Fibroblast of skin of right quadriceps (primary cell): ENCODE results near the gene SPEM1.
"Not testable (repeated sequence)": the region's sequence is repeated elsewhere in the genome, so short reads cannot be mapped to it uniquely, and the experiment has no call there.

Experiments
- DNase-seq: peaks from one replicate; pipeline ENCODE4 v3.0.0-alpha.2; 2013

SPEM1 gene

DNA sequence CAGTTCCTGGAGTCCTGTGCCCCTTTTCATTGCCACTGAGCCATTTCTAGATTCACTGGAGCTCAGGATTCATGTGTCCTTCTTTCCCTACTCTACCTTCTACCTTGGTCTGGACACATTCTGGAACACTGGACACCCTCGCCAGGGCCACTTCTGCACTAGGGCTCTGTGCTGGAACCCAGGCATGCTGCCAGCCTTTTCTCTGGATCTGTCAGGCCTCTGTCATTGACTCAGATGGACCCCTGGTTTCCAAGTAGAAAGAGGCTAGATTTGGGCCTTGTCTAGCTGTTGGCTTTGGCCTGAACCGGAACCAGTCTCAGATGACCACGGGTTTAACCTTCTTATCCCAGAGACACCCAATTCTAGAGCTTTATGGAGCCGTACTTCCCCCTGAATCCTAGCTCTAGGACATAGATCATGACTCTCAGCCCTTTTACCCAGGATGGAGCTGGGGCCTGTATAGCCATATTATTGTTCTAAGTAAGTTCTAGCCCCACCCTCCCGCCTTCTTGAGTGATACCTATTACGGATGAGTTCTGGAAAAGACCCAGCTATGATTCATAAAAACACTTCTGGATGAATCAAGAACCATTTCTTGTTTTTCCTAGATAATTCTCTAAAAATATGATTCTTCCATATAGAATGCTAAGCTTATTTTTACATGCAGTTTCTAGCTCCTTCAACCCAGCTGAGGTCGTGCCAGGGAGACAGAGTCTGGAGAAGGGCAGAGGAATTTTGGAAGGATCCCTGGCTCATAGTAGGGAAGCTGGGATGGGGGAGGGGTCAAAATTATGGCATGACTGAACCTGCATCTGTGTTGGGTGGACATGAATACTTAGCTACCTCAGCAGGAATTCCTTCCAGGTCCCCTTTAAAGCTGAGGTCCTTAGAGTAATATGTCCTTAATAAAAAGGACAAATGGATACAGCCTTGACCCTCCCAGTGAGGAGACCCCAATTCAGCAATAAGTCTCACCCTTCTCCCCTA lies 23.7 kb downstream of the SPEM1 start:
- peak; percentile 49 for DNase-seq

DNA sequence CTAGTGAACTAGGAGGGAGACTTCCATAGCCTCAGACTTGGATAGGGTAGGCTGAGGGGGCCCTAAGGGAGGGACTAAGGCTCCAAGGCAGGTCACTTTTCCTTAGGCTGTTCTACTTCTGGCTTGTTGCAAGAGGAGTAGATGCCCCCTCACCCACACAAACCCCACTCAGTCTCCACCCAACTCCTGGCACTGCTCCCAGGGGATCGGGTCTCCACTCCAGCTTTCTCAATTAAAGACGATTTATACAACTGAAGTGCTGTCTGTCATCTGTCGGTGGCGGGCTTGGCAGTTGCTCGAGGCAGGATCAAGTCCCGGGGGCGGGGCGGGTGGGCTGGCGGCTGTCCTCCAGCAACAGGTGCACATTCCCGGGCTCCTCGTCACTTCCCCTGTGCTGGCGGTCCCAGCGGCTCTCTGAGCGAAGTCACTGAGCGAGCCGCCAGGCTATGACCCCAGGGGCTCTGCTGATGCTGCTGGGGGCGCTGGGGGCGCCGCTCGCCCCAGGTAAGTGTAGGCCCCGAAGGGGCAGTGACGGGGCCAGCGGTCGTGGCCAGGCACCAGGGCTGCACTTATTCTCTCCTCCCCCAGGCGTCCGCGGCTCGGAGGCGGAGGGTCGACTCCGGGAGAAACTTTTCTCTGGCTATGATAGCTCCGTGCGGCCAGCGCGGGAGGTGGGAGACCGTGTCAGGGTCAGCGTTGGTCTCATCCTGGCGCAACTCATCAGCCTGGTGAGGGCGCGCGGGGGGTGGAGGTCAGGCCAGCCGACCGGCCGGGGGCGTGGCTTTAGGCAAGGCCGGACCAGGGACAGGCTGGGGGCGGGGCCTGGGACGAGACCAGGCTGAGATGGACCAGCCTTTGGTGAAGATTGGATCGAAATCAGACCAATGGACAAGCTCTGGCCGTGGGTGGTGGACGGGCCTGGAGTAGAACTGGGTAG lies 24.8 kb downstream of the SPEM1 start, which contains the start of gene CHRNB1:
TSS of gene CHRNB1 (plus strand) at position 380 of the 937 bp plus-strand sequence. CDS start at position 447, 67 bp downstream.
- no peak for DNase-seq

DNA sequence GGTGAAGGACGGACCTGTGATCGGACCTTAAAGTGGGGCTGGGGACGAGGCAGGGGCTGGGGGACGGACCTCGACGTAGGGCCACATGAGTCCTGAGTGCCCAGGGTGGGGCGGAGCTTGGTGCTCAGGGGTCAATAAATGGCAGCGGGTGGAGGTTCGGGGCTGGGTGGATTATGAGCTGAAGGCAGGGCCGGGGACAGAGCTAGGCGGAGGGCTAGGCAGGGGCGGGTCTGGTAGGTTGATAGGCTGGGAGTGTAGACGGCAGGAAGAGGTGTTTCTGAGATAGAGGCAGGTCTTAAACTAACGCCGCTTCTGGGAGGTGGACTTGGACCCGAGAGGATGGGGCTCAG lies 25.5 kb downstream of the SPEM1 start:
- DNase-seq, result no peak

DNA sequence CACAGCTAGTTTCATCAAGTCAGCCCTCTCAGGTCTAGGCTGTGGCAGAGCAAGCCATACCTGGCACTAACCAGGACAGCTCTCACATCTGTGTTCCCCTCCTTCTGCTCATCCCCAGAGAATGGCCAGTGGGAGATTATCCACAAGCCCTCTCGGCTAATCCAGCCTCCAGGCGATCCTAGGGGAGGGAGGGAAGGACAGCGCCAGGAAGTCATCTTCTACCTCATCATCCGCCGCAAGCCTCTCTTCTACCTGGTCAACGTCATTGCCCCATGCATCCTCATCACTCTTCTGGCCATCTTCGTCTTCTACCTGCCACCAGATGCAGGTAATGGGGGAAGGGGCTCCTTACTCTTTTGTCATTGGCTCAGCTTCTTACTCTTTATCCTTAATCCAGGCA lies 28.3 kb downstream of the SPEM1 start:
- DNase-seq, result no peak

DNA sequence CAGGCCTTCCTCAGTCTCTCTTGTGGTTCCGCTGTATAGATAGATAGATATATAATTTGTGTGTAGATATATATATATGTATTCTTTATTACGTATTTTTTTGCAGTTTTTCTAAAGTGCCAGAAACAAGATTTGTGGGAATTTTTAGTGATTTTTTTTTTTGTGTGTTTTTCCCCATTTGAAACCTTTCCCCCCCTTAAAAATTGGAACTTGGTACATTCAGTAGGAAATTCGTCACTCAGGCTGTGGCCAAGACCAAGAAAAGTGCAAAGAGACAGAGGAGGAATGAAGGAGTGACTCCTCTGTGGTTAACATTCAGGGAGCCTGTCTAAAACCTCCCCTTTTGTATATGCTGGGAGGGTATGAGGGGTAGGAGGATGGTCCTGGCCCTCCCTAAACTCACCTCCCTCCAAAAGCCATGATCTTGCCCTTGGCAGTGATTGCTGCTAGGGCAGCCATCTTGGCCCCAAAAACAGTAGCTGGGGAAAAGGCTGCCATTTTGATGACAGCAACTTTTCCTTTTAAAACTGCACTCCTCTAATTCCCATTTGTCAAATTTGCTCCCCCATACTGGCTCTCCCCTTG lies 39.9 kb downstream of the SPEM1 start:
- no peak for DNase-seq

DNA sequence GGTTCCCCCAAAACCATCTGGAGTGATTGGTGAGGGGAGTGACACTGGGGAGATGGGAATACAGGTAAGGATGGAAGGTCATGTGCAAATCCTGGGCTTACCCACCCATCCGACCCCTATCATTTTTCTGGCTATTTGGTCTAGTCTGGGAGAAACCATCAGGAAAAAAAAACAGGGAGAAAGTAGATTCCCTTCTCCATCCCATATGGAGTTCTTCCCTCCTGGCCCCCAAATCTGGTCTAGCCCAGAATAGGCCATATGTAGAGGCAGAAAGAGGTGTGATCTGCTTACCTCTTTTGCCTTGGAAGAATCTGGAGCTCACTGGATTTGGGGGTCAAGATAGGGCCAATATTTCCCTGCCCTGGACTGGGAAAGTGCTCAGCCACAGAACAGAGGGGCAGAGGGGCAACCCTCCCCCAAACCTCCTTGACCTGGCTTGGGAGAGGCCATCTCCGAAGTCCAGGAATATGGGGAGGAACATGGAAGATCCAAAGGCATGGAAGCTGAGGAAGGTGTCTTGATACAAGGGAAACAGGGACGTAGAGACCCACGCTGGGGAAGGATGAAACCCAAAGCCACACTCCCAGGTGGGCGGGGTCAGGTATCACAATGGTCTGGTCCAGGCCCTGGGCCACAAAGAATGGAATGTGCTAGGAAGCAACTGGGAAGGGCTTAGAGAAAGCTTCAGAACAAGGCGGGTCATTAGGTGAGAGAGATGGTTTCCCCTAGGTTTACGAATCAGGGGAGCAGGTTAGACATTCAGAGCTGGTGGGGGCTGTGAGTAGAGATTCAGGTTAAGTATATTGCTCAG lies 40.9 kb downstream of the SPEM1 start:
- no peak for DNase-seq

DNA sequence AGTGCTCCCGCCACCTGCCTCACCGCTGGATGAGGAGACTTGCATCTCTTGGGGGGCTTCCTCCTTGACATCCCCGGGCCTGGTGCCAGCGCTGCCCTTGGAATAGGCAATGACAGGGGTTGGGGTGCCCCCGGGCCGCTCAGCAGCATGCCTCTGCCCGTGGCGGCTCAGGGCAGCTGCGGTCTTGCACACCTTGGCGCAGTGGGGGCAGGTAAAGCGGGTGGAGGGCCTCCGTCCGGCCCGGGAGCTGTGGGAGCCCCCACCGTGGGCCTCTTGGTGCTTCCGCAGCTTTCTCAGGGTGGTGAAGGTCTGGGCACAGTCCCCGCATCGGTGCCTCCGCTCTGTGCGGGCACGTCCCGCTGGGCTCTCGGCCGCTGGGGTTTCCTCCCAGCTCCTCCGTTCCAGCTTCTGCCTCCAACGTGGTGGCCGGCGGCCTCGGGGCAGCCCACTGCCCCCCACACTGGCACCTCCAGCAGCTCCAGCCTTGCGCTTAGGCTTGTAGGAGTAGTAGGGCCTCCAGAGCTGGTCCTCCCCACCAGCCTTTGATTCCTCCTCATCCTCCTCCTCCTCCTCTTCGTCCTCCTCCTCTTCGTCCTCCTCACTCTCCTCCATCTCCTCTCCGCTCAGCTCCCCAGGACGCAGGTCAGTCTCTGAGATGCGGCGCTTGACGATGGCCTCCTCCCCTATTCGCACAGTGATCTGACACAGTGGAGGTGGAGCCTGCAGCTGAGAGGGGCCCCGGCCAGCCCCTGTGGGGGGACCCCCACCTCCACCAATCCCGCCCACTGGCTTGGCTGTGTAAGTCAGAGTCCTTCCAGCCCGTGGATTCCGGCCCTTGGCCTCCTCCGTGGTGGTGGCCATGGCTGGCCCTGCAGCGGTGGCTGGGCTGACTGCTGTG lies 42.6 kb downstream of the SPEM1 start:
- DNase-seq, result no peak

DNA sequence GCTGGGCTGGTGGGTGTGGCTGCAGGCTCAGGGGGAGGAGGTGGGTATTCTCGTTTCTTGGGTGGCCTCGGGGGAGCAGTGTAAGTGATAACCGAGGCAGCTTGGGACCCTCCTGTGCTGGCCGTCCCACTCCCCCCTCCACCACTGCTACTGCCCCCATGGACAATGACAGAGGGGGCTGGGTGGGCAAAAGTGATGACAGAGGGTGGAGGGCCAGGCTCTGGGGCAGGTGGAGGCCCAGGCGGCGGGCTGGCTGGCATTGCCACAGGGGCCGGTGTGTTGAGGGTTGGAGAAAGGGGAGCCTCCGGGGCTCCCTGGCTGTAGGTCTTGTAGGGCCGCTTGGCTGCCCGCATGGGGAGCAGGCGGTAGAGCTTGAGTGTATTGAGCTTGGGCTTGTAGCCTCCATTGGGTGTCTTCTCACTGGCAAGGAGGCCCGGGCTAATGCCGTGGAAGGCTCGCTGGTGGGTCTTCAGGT lies 43.3 kb downstream of the SPEM1 start:
- no peak for DNase-seq

DNA sequence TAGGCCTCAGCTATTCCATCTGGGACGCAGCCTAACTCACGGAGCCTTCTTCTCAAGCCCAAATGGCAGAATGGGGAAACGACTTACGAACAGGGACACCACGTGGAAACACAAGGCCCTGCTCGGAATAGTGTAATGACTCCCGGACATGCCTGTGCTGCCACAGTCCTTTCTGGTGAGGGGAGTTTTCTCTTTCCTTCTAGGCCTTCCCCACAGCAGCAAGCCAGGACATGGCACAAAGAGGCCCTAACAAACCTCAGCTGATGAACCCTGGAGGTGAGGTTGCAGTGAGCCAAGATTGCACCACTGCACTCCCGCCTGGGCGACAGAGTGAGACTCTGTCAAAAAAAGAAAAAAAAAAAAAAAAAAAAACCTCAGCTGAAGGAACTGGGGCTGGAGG lies 44.0 kb downstream of the SPEM1 start:
- DNase-seq, result no peak

DNA sequence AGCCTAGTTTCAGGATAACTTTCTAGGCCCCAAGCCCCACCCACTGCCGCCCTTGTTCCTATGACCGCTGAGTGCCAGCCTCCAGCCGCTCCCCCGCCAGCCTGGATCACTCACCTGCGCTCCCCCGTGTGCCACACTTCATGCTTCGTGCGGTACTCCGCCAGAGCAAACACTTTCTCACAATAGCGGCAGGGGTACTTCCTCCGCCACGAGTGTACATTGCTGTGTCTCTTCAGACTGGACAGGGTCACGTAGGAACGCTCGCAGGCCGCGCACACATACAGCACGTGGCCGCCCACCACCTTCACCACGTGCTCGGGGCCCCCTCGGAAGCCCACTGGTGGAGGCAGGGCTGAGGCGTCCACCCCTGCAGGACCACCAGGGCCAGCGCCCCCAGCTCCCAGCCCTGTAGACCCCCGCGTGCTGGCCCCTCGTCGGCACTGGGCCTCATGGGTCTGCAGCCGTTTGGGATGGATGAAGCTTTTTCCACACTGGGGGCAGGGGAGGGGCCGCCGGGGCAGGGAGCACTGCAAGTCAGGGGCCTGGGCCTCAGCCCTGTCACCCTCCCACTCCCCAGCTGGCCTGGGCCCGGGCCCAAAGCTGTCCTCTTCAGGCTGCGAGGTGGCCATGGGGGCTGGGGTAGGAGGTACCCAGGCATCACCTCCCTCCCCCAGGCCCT lies 45.6 kb downstream of the SPEM1 start:
- no peak for DNase-seq

DNA sequence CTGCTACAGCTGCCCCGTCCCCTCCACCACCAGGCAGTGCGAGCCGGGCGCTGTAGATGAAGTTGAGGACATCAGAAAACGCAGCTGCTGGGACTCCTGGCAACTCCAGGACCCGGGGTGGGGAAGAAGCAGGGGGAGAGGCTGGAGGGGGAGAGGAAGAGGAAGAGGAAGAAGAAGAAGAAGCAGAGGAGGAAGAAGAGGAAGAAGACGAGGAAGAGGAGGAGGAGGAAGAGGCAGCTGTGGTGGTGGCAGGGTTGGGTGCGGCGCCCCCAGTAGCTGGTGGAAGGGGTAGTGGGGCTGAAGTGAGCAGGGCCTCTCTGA lies 46.2 kb downstream of the SPEM1 start:
- no peak for DNase-seq

DNA sequence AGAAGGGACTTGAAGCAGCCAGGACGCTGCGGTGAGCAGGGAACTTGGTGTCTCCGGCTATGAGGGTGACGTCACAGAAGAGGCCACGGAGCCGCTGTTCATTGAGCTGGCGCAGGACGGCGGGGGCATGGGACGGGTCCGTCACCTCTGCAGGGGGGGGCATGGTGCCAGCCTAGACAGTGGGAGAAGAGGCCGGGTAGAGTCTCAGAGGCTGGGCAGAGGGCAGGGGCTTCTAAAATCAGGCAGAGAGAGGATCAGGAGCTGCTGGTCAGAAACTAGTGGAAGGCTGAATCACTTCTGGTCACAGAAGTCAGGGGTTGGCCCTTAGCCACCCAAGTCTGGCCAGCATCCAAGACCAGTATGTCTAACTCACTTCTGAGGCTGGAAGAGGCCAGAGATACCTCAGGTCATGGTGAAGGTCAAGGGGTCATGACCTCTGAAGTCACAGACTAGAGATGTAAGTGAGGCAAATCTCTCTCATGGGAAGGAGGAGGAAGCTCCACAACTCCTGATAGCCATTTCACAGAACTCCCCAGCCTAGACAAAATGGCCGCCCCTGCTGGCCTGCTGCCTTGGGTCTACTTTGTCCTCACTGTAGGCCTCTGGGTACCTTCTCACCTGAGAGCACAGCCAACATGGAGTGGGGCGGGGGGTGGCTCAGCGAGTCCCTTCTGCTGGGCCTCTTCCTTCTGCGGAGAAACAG lies 46.7 kb downstream of the SPEM1 start:
- DNase-seq, result no peak

DNA sequence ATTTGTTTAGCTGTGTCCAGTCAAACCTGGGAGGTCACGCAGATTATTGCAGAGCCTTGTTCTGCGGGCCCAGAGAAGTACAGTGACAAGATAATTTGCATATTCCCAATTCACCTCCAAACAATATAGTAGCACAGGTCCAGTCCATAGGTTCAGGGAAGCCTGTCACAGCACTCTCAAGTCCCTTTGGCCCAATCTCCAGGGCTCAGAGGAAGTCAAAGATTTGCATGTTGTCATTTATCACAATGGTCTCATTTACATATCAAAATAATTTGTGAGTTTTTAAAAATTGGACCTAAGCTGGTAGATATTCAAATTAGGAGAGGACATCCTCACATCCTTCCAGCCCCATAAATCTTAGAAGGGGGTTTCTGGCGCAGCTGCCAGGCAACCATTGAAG lies 47.4 kb downstream of the SPEM1 start:
- DNase-seq, result no peak

DNA sequence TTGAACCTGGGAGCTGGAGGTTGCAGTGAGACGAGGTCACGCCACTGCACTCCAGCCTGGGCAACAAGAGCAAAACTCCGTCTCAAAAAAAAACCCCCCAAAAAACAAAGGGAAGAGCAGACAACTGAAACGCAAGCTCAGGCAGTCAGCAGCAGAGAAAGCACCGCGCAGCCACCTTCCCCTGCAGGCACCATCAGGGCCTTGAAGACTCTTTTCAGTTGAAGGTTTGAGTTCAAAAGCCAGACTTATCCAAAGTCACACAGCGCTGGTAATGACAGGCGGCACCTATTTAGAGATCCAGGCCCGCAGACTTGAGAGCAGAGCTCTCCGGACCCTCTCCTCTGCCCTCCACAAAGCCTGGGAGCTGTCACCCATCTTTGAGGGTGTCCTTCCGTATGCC lies 48.2 kb downstream of the SPEM1 start:
- DNase-seq, result no peak

DNA sequence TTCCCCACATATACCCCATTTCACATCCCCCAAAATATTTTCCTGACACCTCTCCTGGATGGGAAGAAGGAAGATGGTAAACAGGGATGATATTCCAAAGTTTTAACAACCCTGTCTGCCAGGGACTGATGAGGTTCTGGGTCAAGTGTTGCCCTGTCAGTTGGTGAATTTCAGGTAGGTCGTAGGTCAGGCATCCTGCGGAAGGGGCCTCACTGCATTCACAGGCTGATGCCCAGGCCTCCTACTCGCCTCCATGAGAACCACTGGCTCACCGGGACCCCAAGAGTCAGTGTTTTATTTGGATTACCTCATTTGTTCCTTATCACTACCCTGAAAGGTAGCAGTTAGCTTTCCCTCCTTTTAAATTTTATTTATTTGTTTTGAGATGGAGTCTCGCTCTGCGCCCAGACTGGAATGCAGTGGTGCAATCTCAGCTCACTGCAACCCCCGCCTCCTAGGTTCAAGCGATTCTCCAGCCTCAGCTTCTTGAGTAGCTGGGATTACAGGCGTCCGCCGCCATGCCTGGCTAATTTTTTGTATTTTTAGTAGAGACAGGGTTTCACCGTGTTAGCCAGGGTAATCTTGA lies 48.8 kb downstream of the SPEM1 start:
- no peak for DNase-seq

DNA sequence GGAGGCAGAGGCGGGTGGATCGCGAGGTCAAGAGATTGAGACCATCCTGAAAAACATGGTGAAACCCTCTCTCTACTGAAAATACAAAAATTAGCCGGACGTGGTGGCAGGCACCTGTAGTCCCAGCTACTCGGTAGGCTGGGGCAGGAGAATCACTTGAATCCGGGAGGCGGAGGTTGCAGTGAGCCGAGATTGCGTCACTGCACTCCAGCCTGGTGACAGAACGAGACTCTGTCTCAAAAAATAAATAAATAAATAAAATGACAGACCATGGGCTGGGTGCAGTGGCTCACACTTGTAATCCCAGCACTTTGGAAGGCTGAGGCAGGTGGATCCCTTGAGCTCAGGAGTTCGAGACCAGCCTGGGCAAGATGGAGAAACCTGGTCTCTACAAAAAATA lies 49.7 kb downstream of the SPEM1 start:
- DNase-seq, result not testable (repeated sequence)

DNA sequence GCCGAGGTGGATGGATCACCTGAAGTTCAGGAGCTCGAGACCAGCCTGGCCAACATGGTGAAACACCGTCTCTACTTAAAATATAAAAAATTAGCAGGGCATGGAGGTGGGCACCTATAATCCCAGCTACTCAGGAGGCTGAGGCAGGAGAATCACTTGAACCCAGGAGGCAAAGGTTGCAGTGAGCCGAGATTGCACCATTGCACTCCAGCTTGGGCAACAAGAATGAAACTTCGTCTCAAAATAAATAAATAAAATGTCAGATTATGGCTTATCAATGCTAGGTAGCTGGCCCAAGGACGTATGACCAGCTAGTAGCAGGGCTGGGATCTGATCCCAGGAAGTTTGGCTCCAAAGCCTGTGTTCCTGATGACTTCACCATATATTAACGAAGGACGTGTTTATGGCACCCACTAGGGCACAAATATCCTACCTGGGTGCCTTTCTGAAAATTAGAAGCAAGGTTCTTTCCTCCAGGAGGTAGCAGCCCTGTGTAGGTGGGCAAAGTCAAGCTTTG lies 50.4 kb downstream of the SPEM1 start:
- not testable (repeated sequence) for DNase-seq
